PFSK-1 (cell line): ENCODE results near the gene RUNX2.

Experiments used
- FOXP2 ChIP-seq: optimal IDR thresholded peaks from 2 replicates; pipeline ENCODE3; 2011; ENCODE audit warnings: borderline replicate concordance, control low read depth, inconsistent platforms; ENCODE audit not compliant: insufficient read depth; ENCODE audit errors: extremely low read length, extremely low read depth
- POLR2AphosphoS5 ChIP-seq: IDR thresholded peaks from 2 replicates; pipeline ENCODE4 v1.6.1; 2012; ENCODE audit warnings: low read depth, mild to moderate bottlenecking, control low read depth, low read length, moderate library complexity
- REST ChIP-seq, 2 experiments: IDR thresholded peaks; 2 replicates each; pipeline versions ENCODE4 v1.6.1 to v1.8.0; 2011 to 2012; ENCODE audit warnings: low read depth in 2 of 2, low read length in 2 of 2, control low read depth in 1 of 2, inconsistent platforms in 1 of 2, mild to moderate bottlenecking in 1 of 2, moderate library complexity in 1 of 2; ENCODE audit not compliant: insufficient read depth in 1 of 2
- SIN3A ChIP-seq: IDR thresholded peaks from 2 replicates; pipeline ENCODE4 v1.6.1; 2012; ENCODE audit warnings: mild to moderate bottlenecking, low read length, moderate library complexity, borderline replicate concordance; ENCODE audit not compliant: insufficient read depth
- TAF1 ChIP-seq: IDR thresholded peaks from 2 replicates; pipeline ENCODE4 v1.6.1; 2012; ENCODE audit warnings: low read length, control low read depth, borderline replicate concordance; ENCODE audit not compliant: insufficient read depth

- TF ChIP-seq POLR2AphosphoS5 (no peak), REST (IDR thresholded peaks at IDR 0.05; ENCODE audit: insufficient read depth in 1 of 2, low read depth in 2 of 2, low read length in 2 of 2) (no peak), TAF1 (no peak), SIN3A (no peak), FOXP2 (no peak)
Measured at GRCh38 chr6:45509426-45509825, 181.3 kb downstream of the RUNX2 start.
